Heart right ventricle (tissue), 16 donors: ENCODE data around the gene CHST15. TPM values are rescaled to one million over a fixed set of nuclear protein-coding genes. Genes with fewer than 3 reads are reported as not detected.

Experiments
- ATAC-seq, 8 donors: fragments of 200-7000 bp; cut with Tn5 transposase; one replicate each; pipeline ENCODE4 v1.9.1; 2020; ENCODE audit warnings: mild to moderate bottlenecking in 8 of 8, moderate library complexity in 8 of 8, moderate number of reproducible peaks in 1 of 8
- DNase-seq, 2 donors: peaks; one replicate each; pipeline ENCODE4 v3.0.0-alpha.2; 2020
- H3K27ac ChIP-seq, 10 donors: fragments of 200-600 bp; sonication (generic) in 2 of 10; one replicate each; pipeline versions ENCODE4 v1.5.0 to v1.8.0; 2020 to 2022; ENCODE audit warnings: mild to moderate bottlenecking in 3 of 10
- H3K27me3 ChIP-seq, 7 donors: fragments of 200-600 bp; one replicate each; pipeline ENCODE4 v1.8.0; 2021 to 2022; ENCODE audit warnings: mild to moderate bottlenecking in 2 of 7
- H3K36me3 ChIP-seq, 9 donors: fragments of 200-600 bp; sonication (generic) in 1 of 9; one replicate each; pipeline versions ENCODE4 v1.5.0 to v1.8.0; 2020 to 2022; ENCODE audit warnings: mild to moderate bottlenecking in 2 of 9
- H3K4me1 ChIP-seq, 9 donors: fragments of 200-600 bp; sonication (generic) in 1 of 9; one replicate each; pipeline versions ENCODE4 v1.5.0 to v1.8.0; 2020 to 2022; ENCODE audit warnings: mild to moderate bottlenecking in 4 of 9
- H3K4me3 ChIP-seq, 10 donors: fragments of 200-600 bp; sonication (generic) in 2 of 10; one replicate each; pipeline versions ENCODE4 v1.5.0 to v1.8.0; 2020 to 2022; ENCODE audit warnings: mild to moderate bottlenecking in 7 of 10, moderate library complexity in 2 of 10
- H3K9me3 ChIP-seq, 11 donors: fragments of 200-600 bp in 10 of 11; sonication (generic) in 2 of 11; one replicate each; pipeline versions ENCODE4 v1.5.0 to v1.8.0; 2013 to 2022; ENCODE audit warnings: mild to moderate bottlenecking in 2 of 11, control low read depth in 1 of 11, moderate library complexity in 1 of 11
- CTCF ChIP-seq, 9 donors: fragments of 200-600 bp; sonication (generic) in 2 of 9; IDR thresholded peaks; one replicate each; pipeline versions ENCODE4 v1.5.0 to v1.8.0; 2021 to 2022; ENCODE audit warnings: antibody characterized with exemption in 9 of 9, mild to moderate bottlenecking in 5 of 9, moderate library complexity in 1 of 9
- WGBS, 2 donors: extraction: QIAGEN DNeasy Blood & Tissue Kit; methylation state at CpG; one replicate each; pipeline ENCODE4 v1.1.7; 2013; ENCODE audit warnings: inconsistent platforms in 1 of 2; 5-methylcytosine and 5-hydroxymethylcytosine counted together
- intact Hi-C, 10 donors: fragments of 100-400 bp; cut with DNase I; formaldehyde crosslinking; loops; one replicate each; pipeline versions ENCODE4 v1.11.1 to v1.14.2; 2022
- polyA plus RNA-seq, 2 donors: library from polyadenylated mRNA; stranded (reverse); fragments of 200-250 nt; gene quantifications; one replicate each; pipeline ENCODE4 v1.2.3, GENCODE V29; 2013
- total RNA-seq, 10 donors: library from RNA; stranded (reverse); fragmentation: NEBNext Ultra II Directional in 3 of 10; extraction: Animal tissue kit (Norgen Biotek cat#: 25700) in 3 of 10; gene quantifications; one replicate each; pipeline versions ENCODE4 v1.2.1 to v1.2.4, GENCODE V29; 2021 to 2023
- donor health status: Arrhythmogenic right ventricular cardiomyopathy.
- donor health status: ischemic (EF 13 %, LVEDD 7.1; RV severe dilation, severe dysfunction).
- donor health status: healthy with polysubstance abuse.
- donor health status: DM: no; HTN: yes; CAD: no.
- donor health status: DM: no; HTN: no; CAD: no.
- donor health status: ischemic (EF 25% LVEDD 6.9; RV normal size, moderate dysfunction).
- donor health status: ischemic (EF 25% LVEDD 5.7; RV mildly dilated, moderate dysfunction).
- donor health status: healthy.
- donor health status: DM: yes; HTN: yes; CAD: no.
- donor health status: Ischemic cardiomyopathy.
- donor health status: ischemic (EF 35%, LVEDD 5.7; RV mildly dilated, moderate dysfunction).
- donor health status: nonischemic (EF 11% LVEDD 7.7; RV severe dilation, severe dysfunction).
- donor health status: DM: yes; HTN: yes; CAD: no.
- donor health status: PGD.
- donor health status: ischemic (EF 29% LVEDD 5.4; RV normal size, mild dysfunction).
- donor health status: nonischemic (EF 23%, LVEDD 6.1; RV moderate dilation, normal function).

The CHST15 gene
- total and polyA plus RNA-seq, 12 donors, result 1.3 to 16.7 (median 4.8) TPM

- peaks cover 4 to 40% (median 24%) of the 10 kb centered on the region in 9 donors for H3K4me1 ChIP-seq
- no peaks in the 10 kb centered on the region for H3K9me3 ChIP-seq
- peak overlapping the region in 4 of 10 donors; percentile 5 to 50 (median 32) for H3K27ac ChIP-seq
- H3K4me3 ChIP-seq, result no peak overlapping the region
- peak in 2 of 8 donors; percentile 32 to 40 for ATAC-seq
- TF ChIP-seq CTCF (IDR thresholded peaks at IDR 0.05), result no peak
- WGBS, 2 donors, result 54 to 58% methylated on average over 12 of the region's 12 CpGs
- intact Hi-C loops, result no loop called here
- DNase-seq, result no peak
- no peaks in the 10 kb centered on the region for H3K36me3 ChIP-seq
- peaks cover 0 to 4% (median 0%) of the 10 kb centered on the region in 7 donors for H3K27me3 ChIP-seq
Observed at GRCh38 chr10:124116771-124117510, 23.5 kb upstream of the CHST15 start.

GRCh38 chr10:124114696-124115095 is 21.3 kb upstream of the CHST15 start:
- no peak overlapping the region for H3K27ac ChIP-seq
- H3K9me3 ChIP-seq, result no peaks in the 10 kb centered on the region
- intact Hi-C loops, result no loop called here
- 94 to 97% methylated on average over 4 of the region's 4 CpGs for WGBS, 2 donors
- DNase-seq, result no peak
- no peak for TF ChIP-seq CTCF (IDR thresholded peaks at IDR 0.05)
- H3K4me1 ChIP-seq, result peaks cover 4 to 30% (median 22%) of the 10 kb centered on the region in 9 donors
- no peaks in the 10 kb centered on the region for H3K36me3 ChIP-seq
- no peak for ATAC-seq
- H3K27me3 ChIP-seq, result peaks cover 0 to 4% (median 0%) of the 10 kb centered on the region in 7 donors
- no peak overlapping the region for H3K4me3 ChIP-seq

- Histone ChIP-seq H3K4me1 (peaks cover 0 to 18% (median 11%) of the 10 kb centered on the region in 9 donors), H3K27me3 (peaks cover 0 to 4% (median 0%) of the 10 kb centered on the region in 7 donors), H3K36me3 (no peaks in the 10 kb centered on the region), H3K27ac (no peak overlapping the region), H3K9me3 (no peaks in the 10 kb centered on the region), H3K4me3 (no peak overlapping the region)
- intact Hi-C loops, result no loop called here
- no peak for TF ChIP-seq CTCF (IDR thresholded peaks at IDR 0.05)
- ATAC-seq, result no peak
- 89 to 91% methylated on average over 16 of the region's 16 CpGs for WGBS, 2 donors
- no peak for DNase-seq
Observed at GRCh38 chr10:124112891-124113580, 19.6 kb upstream of the CHST15 start.

GRCh38 chr10:124110882-124111281 is 17.5 kb upstream of the CHST15 start:
- TF ChIP-seq CTCF (IDR thresholded peaks at IDR 0.05), result no peak
- no peak for DNase-seq
- peaks cover 0 to 4% (median 0%) of the 10 kb centered on the region in 7 donors for H3K27me3 ChIP-seq
- H3K27ac ChIP-seq, result no peak overlapping the region
- WGBS, 2 donors, result 92% methylated on average over 5 of the region's 5 CpGs
- peaks cover 0 to 12% (median 8%) of the 10 kb centered on the region in 9 donors for H3K4me1 ChIP-seq
- intact Hi-C loops, result no loop called here
- H3K9me3 ChIP-seq, result no peaks in the 10 kb centered on the region
- H3K4me3 ChIP-seq, result no peak overlapping the region
- ATAC-seq, result no peak
- H3K36me3 ChIP-seq, result no peaks in the 10 kb centered on the region
